WI38 (cell line): ENCODE results near the gene KLHL13.
"Not testable (repeated sequence)": the region's sequence is repeated elsewhere in the genome, so short reads cannot be mapped to it uniquely, and the experiment has no call there.

Source experiments
- H3K4me3 ChIP-seq: 2 replicates; pipeline ENCODE4 v1.5.1; 2011; ENCODE audit warnings: low read depth, mild to moderate bottlenecking, control low read depth, low read length
- CTCF ChIP-seq: IDR thresholded peaks from 2 replicates; pipeline ENCODE4 v1.5.1; 2012; ENCODE audit warnings: low read depth, mild to moderate bottlenecking, control low read depth, low read length

The KLHL13 gene

GRCh38 chrX:117973110-117973807 is 143.4 kb downstream of the KLHL13 start:
- no peak overlapping the region for H3K4me3 ChIP-seq

GRCh38 chrX:117972711-117973109 is 143.9 kb downstream of the KLHL13 start:
- TF ChIP-seq CTCF, result no peak
- H3K4me3 ChIP-seq, result no peak overlapping the region

More at GRCh38 chrX:117973110-117973807, 143.4 kb downstream of the KLHL13 start:
- TF ChIP-seq CTCF, result no peak

DNA sequence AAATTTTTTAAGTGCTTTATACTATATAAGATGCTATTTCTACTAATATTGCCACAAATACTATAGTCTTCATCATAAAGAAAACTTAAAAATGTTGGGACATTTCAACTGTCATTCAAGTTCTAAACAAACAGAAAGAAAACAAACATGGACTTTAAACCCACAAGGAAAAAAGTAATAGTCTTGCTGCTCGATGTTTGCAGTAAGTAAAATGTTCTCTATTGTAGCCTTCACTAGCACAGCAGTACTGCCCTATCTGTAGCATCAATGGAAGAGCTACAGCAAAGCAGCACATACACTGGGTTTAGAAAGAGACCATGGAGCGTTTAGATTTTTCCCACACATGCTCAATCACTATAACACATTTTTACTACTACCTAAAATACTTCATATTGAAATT is 146.8 kb downstream of the KLHL13 start:
- TF ChIP-seq CTCF, result no peak
- H3K4me3 ChIP-seq, result no peak overlapping the region

DNA sequence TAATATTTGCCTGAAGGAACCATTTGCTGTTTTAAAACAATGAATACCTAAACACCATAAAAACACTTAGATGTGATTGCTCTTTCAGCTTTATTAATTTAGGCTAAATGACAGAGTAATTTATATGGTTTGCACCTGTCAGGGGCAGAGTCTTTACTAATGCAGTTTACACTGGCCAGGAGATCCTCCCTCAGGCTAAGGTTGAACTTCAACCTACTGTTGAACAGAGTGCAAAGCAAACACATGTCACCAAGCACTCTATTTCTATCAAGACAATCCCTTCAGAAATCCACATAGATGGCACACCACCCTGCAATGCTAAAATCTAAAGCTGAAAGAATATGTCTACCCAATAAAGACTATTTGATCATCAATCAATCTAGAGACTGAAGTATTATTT is 147.3 kb downstream of the KLHL13 start:
- no peak overlapping the region for H3K4me3 ChIP-seq
- no peak for TF ChIP-seq CTCF

GRCh38 chrX:117959045-117959444 is 157.6 kb downstream of the KLHL13 start:
- TF ChIP-seq CTCF, result no peak
- H3K4me3 ChIP-seq, result no peak overlapping the region

DNA sequence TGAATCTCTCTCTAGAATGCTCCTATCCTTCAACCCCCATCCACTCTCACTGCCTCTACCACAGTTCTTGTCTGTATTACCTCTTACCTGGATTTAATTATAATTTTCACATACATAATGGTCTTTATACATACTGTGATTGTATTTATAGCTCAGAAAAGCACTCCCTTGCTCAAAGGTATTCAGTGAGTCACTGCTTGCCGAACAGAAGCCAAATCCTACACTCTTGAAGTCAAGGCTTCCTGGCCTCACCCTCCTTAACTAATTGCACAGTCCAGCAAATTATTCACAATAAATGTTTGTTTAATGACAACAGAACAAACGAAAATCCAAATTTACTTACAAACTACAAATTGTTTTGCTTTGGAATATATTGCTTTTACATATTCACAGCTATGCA is 159.5 kb downstream of the KLHL13 start:
- TF ChIP-seq CTCF, result no peak

DNA sequence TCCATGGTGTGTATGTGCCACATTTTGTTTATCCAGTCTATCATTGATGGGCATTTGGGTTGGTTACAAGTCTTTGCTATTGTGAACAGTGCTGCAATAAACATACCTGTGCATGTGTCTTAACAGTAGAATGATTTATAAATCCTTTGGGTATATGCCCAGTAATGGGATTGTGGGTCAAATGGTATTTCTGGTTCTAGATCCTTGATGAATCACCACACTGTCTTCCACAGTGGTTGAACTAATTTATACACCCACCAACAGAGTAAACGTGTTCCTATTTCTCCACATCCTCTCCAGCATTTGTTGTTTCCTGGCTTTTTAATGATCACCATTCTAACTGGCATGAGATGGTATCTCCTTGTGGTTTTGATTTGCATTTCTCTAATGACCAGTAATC is 177.3 kb downstream of the KLHL13 start:
- H3K4me3 ChIP-seq, result not testable (repeated sequence)

More for the DNA sequence above, 159.5 kb downstream of the KLHL13 start:
- H3K4me3 ChIP-seq, result no peak overlapping the region

DNA sequence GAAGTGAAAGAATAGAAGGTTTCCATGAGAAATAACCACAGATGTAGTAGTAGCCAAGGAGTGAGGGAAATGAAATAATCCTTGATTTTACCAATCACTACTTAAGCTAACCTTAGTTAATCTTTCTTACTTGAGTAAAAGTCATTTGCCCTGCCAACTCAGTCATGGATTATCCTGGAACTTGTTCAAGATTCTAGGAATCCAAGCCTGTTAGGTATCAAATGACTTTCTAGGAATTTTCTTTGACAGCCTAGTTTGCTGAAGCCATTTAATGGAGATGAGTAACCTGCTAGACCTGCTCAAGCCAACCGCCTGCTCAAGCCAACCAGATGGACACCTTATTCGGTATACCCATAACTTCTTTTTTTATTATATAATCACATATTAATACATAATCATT is 180.5 kb downstream of the KLHL13 start:
- no peak for TF ChIP-seq CTCF
- H3K4me3 ChIP-seq, result no peak overlapping the region

- not testable (repeated sequence) for H3K4me3 ChIP-seq
Observed at GRCh38 chrX:117930116-117930515, 186.5 kb downstream of the KLHL13 start.
